Heart left ventricle (tissue), 13 donors: Measurements from ENCODE around the gene ZBTB26.

Experiments
- POLR2A ChIP-seq, 2 donors: fragments of 450-650 bp; IDR thresholded peaks; one replicate each; pipeline ENCODE4 v1.6.1; 2017; ENCODE audit warnings: antibody characterized with exemption in 2 of 2, mild to moderate bottlenecking in 2 of 2, moderate library complexity in 2 of 2
- TF ChIP-seq, protein P1 (sequence below), 12 donors: fragments of 200-600 bp; sonication (generic) in 4 of 12; IDR thresholded peaks; one replicate each; pipeline versions ENCODE4 v1.5.0 to v1.8.0; 2018 to 2022; ENCODE audit warnings: antibody characterized with exemption in 12 of 12, mild to moderate bottlenecking in 5 of 12
- donor health status: ischemic (EF 13 %, LVEDD 7.1; RV severe dilation, severe dysfunction).
- donor health status: DM: no; HTN: yes; CAD: no.
- donor health status: DM: no; HTN: no; CAD: no.
- donor health status: ischemic (EF 25% LVEDD 6.9; RV normal size, moderate dysfunction).
- donor health status: ischemic (EF 25% LVEDD 5.7; RV mildly dilated, moderate dysfunction).
- donor health status: ischemic (EF 35%, LVEDD 5.7; RV mildly dilated, moderate dysfunction).
- donor health status: nonischemic (EF 11% LVEDD 7.7; RV severe dilation, severe dysfunction).
- donor health status: DM: yes; HTN: yes; CAD: no.
- donor health status: PGD.
- donor health status: ischemic (EF 29% LVEDD 5.4; RV normal size, mild dysfunction).
- donor health status: nonischemic (EF 23%, LVEDD 6.1; RV moderate dilation, normal function).

DNA sequence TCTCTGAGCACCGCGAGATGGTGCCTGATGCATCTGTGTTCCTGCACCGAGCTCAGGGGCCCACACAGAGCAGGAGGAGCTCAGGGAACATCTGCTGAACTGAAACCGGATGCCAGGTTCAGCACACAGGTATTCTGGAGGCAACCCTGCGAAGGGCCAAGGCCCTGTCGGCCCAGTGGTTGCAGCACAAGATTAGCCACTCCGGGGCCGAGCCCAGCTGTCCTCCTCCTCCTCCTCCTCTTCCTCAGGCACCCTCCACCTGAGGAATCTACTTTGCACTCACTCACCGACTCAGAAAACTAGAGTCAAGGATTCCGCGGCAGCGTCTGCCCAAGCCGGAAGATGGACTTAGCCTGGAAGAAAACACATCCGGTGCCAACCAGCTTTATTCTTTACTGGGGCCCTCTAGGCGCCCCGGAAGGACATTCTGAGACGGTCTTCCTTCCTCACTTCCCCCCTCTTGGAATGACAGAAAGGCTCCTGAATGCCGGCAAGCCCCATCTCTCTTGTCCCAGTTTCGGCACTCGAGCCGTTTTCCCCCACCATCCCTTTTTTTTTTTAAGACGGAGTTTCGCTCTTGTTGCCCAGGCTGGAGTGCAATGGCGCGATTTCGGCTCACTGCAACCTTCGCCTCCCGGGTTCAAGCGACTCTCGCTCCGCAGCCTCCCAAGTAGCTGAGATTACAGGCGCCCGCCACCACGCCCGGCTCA lies 18.2 kb downstream of the ZBTB26 start, which contains the start of gene ZBTB6:
- TF ChIP-seq, protein P1, sequence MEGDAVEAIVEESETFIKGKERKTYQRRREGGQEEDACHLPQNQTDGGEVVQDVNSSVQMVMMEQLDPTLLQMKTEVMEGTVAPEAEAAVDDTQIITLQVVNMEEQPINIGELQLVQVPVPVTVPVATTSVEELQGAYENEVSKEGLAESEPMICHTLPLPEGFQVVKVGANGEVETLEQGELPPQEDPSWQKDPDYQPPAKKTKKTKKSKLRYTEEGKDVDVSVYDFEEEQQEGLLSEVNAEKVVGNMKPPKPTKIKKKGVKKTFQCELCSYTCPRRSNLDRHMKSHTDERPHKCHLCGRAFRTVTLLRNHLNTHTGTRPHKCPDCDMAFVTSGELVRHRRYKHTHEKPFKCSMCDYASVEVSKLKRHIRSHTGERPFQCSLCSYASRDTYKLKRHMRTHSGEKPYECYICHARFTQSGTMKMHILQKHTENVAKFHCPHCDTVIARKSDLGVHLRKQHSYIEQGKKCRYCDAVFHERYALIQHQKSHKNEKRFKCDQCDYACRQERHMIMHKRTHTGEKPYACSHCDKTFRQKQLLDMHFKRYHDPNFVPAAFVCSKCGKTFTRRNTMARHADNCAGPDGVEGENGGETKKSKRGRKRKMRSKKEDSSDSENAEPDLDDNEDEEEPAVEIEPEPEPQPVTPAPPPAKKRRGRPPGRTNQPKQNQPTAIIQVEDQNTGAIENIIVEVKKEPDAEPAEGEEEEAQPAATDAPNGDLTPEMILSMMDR (IDR thresholded peaks at IDR 0.05): no peak
- peak in 1 of 2 donors; percentile 37 for TF ChIP-seq POLR2A (IDR thresholded peaks at IDR 0.05)
